ENCODE data around the gene TMEM147. TPM values are rescaled to one million over a fixed set of nuclear protein-coding genes. Genes with fewer than 3 reads are reported as not detected.

TMEM147 gene
- total RNA-seq, 2 experiments from 2014 or later: 20.3 to 22.0 TPM

- ChIA-PET CTCF (no interaction called here), POLR2A (no interaction called here)
- no peaks in the 10 kb centered on the region for H3K9me3 Mint-ChIP-seq
- TF ChIP-seq CTCF (IDR thresholded peaks at IDR 0.05): no peak
- DNase-seq: no peak
- no peaks in the 10 kb centered on the region for H3K9me3 ChIP-seq (ENCODE audit: control insufficient read depth in 1 of 2, insufficient read depth in 1 of 2, low read length in 2 of 2)
- no peak overlapping the region for H3K27ac ChIP-seq (ENCODE audit: low read depth in 1 of 2, low read length in 2 of 2)
- intact Hi-C loops (cut with DNase I, micrococcal nuclease): loop anchor here in 1 of 2 experiments (5.0 kb wide), 1 partner anchor 227 kb away; no protein-coding TSS in a partner anchor
- H3K4me3 ChIP-seq (ENCODE audit: low read length): no peak overlapping the region
- peaks cover 0 to 2% of the 10 kb centered on the region in 2 experiments for H3K27me3 ChIP-seq (ENCODE audit: control insufficient read depth in 1 of 2, insufficient read depth in 2 of 2, low read length in 2 of 2)
- peaks cover 14% of the 10 kb centered on the region for H3K4me1 ChIP-seq (ENCODE audit: insufficient read depth, low read length)
- ATAC-seq (ENCODE audit: poor library complexity): no peak
- H3K27ac Mint-ChIP-seq: no peak overlapping the region
- H3K36me3 Mint-ChIP-seq (ENCODE audit: low read depth): no peaks in the 10 kb centered on the region
- peaks cover 13% of the 10 kb centered on the region for H3K27me3 Mint-ChIP-seq
- peaks cover 8% of the 10 kb centered on the region for H3K4me1 Mint-ChIP-seq (ENCODE audit: low read depth)
- no peak overlapping the region for H3K4me3 Mint-ChIP-seq
- no peaks in the 10 kb centered on the region for H3K36me3 ChIP-seq (ENCODE audit: insufficient read depth, low read length)
These were observed 46.4 kb upstream of the TMEM147 start for GRCh38 chr19:35498984-35499527.

- H3K4me3 ChIP-seq (ENCODE audit: low read length): no peak overlapping the region
These were observed 44.8 kb upstream of the TMEM147 start for GRCh38 chr19:35500611-35501010.

GRCh38 chr19:35501684-35502083, 43.7 kb upstream of the TMEM147 start:
- intact Hi-C loops (cut with DNase I, micrococcal nuclease): no loop called here
- peaks cover 26% of the 10 kb centered on the region for H3K27me3 Mint-ChIP-seq
- Histone ChIP-seq H3K27ac (ENCODE audit: low read depth in 1 of 2, low read length in 2 of 2) (no peak overlapping the region), H3K27me3 (ENCODE audit: control insufficient read depth in 1 of 2, insufficient read depth in 2 of 2, low read length in 2 of 2) (peaks cover 0 to 10% of the 10 kb centered on the region in 2 experiments), H3K4me3 (ENCODE audit: low read length) (no peak overlapping the region), H3K9me3 (ENCODE audit: control insufficient read depth in 1 of 2, insufficient read depth in 1 of 2, low read length in 2 of 2) (no peaks in the 10 kb centered on the region), H3K36me3 (ENCODE audit: insufficient read depth, low read length) (no peaks in the 10 kb centered on the region), H3K4me1 (ENCODE audit: insufficient read depth, low read length) (peaks cover 4% of the 10 kb centered on the region)
- no peak overlapping the region for H3K4me3 Mint-ChIP-seq
- no peak for ATAC-seq (ENCODE audit: poor library complexity)
- no peaks in the 10 kb centered on the region for H3K9me3 Mint-ChIP-seq
- H3K4me1 Mint-ChIP-seq (ENCODE audit: low read depth): no peaks in the 10 kb centered on the region
- TF ChIP-seq CTCF (IDR thresholded peaks at IDR 0.05): no peak
- no peaks in the 10 kb centered on the region for H3K36me3 Mint-ChIP-seq (ENCODE audit: low read depth)
- no peak for DNase-seq
- no peak overlapping the region for H3K27ac Mint-ChIP-seq
- ChIA-PET CTCF (no interaction called here), POLR2A (no interaction called here)

More at GRCh38 chr19:35500611-35501010, 44.8 kb upstream of the TMEM147 start:
- Mint-ChIP-seq H3K27me3 (peaks cover 17% of the 10 kb centered on the region), H3K27ac (no peak overlapping the region), H3K9me3 (no peaks in the 10 kb centered on the region), H3K4me3 (no peak overlapping the region), H3K4me1 (ENCODE audit: low read depth) (peaks cover under 1% of the 10 kb centered on the region), H3K36me3 (ENCODE audit: low read depth) (no peaks in the 10 kb centered on the region)
- H3K27ac ChIP-seq (ENCODE audit: low read depth in 1 of 2, low read length in 2 of 2): no peak overlapping the region
- intact Hi-C loops (cut with DNase I, micrococcal nuclease): no loop called here
- H3K9me3 ChIP-seq (ENCODE audit: control insufficient read depth in 1 of 2, insufficient read depth in 1 of 2, low read length in 2 of 2): no peaks in the 10 kb centered on the region
- peaks cover 5% of the 10 kb centered on the region for H3K4me1 ChIP-seq (ENCODE audit: insufficient read depth, low read length)
- no peak for DNase-seq
- no peaks in the 10 kb centered on the region for H3K36me3 ChIP-seq (ENCODE audit: insufficient read depth, low read length)
- POLR2A ChIA-PET: no interaction called here
- peaks cover 0 to 3% of the 10 kb centered on the region in 2 experiments for H3K27me3 ChIP-seq (ENCODE audit: control insufficient read depth in 1 of 2, insufficient read depth in 2 of 2, low read length in 2 of 2)
- no peak for ATAC-seq (ENCODE audit: poor library complexity)
- CTCF ChIA-PET: no interaction called here
- TF ChIP-seq CTCF (IDR thresholded peaks at IDR 0.05): no peak
